ENCODE results near the gene MAP1A.

Gene MAP1A

GRCh38 chr15:43511012-43511885 lies 6.2 kb upstream of the MAP1A start:
- no peak for DNase-seq

GRCh38 chr15:43513550-43513949 lies 3.9 kb upstream of the MAP1A start:
- no peak for DNase-seq

GRCh38 chr15:43514241-43515057 lies 3.0 kb upstream of the MAP1A start:
- DNase-seq = peak; percentile 89

- no peak for DNase-seq
These were observed 1.7 kb upstream of the MAP1A start for GRCh38 chr15:43515741-43516140.

- DNase-seq = peak; percentile 56
These were observed 1.2 kb upstream of the MAP1A start for GRCh38 chr15:43516185-43516584.

DNA sequence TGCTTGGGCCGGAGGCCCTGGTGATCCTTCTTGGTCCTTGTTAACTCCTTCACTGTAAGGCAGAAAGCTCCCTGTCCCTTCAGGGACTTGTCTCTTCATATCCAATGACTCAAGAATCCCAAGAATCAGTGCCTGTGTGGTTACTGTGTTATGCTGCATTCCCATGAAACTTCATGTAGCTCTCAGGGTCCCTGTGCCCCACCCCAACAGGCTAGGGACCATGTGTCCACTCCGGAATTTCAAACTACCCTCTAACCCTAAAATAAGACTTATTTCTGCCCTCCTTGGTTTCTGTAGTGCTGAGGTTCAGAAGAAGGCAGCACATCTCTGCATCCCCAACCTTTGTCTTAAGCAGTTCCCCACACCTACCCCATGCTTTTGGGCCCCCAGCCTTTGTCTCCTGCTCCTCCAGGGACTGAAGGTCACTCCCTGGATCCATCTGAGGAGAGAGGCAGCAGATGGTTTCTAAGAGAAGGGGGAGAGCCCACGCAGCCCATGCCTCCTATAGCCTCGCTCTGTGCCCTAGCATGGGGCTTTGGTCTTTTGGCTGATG lies 531 bp upstream of the MAP1A start:
- no peak for DNase-seq

DNA sequence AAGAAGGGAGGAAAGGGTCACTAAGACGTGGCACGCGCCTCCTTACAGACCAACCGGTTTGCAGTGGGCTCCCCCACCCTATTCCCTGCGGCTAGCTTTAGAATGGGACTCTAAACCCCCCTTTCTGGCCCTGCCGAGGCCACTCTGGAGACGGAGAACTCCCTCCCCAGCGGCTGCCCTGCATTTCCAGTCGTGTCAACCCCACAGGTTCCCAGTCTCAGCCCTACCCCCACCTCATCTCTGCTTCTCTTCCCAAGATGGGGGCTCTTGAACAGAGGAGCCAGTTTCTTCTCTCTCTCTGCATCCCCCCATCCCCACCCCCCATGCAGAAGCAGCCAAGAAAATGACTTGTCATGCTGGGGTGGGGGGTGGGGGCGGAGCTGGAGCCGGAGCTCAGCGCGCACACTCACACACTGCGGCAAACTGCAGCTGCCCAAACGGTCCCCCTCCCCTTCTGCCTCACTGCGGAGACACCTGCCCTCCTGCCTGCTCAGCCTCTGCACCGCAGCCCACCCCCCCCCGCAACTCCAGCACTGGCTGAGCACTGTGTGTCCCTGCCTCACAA lies 871 bp downstream of the MAP1A start:
- peak; percentile 83 for DNase-seq

DNA sequence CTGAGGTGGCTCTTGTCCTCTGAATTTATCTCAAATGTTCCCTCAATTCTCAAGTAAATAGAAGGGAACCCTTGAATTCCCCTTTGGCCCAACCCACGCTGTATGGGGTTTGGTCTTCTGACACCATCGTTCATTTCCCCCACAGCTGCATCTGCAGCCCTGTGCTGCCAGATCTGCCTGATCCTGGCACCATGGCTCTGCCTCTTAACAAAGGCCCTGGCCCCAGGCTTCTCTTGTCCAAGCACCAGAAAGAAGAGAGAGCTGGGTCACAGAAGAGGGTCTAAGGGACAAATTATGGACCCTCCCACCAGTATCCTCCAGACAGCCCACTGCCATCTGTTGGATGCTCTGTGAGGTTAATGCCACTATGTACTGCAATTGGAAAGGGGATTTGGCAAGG lies 1.8 kb downstream of the MAP1A start:
- no peak for DNase-seq

- no peak for DNase-seq
These were observed 2.7 kb downstream of the MAP1A start for GRCh38 chr15:43520138-43520537.

DNA sequence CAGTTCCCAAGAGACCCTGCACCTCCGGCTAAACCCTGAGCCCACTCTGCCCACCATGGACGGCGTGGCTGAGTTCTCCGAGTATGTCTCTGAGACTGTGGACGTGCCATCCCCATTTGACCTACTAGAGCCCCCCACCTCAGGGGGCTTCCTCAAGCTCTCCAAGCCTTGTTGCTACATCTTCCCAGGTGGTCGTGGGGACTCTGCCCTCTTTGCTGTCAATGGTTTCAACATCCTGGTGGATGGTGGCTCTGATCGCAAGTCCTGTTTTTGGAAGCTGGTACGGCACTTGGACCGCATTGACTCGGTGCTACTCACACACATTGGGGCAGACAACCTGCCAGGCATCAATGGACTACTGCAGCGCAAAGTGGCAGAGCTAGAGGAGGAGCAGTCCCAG lies 4.0 kb downstream of the MAP1A start:
- DNase-seq = no peak

DNA sequence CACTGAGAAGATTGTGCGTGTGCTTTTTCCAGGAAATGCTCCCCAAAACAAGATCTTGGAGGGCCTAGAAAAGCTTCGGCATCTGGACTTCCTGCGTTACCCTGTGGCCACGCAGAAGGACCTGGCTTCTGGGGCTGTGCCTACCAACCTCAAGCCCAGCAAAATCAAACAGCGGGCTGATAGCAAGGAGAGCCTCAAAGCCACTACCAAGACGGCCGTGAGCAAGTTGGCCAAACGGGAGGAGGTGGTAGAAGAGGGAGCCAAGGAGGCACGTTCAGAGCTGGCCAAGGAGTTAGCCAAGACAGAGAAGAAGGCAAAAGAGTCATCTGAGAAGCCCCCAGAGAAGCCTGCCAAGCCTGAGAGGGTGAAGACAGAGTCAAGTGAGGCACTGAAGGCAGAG lies 4.8 kb downstream of the MAP1A start:
- DNase-seq = no peak

- DNase-seq = no peak
These were observed 6.2 kb downstream of the MAP1A start for GRCh38 chr15:43523646-43524045.

DNA sequence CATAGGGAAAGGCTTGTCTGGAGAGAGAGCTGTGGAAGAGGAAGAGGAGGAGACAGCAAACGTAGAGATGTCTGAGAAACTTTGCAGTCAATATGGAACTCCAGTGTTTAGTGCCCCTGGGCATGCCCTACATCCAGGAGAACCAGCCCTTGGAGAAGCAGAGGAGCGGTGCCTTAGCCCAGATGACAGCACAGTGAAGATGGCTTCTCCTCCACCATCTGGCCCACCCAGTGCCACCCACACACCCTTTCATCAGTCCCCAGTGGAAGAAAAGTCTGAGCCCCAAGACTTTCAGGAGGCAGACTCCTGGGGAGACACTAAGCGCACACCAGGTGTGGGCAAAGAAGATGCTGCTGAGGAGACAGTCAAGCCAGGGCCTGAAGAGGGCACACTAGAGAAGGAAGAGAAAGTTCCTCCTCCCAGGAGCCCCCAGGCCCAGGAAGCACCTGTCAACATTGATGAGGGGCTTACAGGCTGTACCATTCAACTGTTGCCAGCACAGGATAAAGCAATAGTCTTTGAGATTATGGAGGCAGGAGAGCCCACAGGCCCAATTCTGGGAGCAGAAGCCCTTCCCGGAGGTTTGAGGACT lies 6.9 kb downstream of the MAP1A start:
- no peak for DNase-seq

- no peak for DNase-seq
These were observed 7.7 kb downstream of the MAP1A start for GRCh38 chr15:43525131-43525530.

GRCh38 chr15:43526261-43526930 lies 9.0 kb downstream of the MAP1A start:
- DNase-seq = no peak

DNA sequence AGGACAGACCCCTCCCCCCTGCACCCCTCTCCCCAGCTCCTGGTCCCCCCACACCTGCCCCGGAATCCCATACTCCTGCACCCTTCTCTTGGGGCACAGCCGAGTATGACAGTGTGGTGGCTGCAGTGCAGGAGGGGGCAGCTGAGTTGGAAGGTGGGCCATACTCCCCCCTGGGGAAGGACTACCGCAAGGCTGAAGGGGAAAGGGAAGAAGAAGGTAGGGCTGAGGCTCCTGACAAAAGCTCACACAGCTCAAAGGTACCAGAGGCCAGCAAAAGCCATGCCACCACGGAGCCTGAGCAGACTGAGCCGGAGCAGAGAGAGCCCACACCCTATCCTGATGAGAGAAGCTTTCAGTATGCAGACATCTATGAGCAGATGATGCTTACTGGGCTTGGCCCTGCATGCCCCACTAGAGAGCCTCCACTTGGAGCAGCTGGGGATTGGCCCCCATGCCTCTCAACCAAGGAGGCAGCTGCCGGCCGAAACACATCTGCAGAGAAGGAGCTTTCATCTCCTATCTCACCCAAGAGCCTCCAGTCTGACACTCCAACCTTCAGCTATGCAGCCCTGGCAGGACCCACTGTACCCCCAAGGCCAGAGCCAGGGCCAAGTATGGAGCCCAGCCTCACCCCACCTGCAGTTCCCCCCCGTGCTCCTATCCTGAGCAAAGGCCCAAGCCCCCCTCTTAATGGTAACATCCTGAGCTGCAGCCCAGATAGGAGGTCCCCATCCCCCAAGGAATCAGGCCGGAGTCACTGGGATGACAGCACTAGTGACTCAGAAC lies 9.8 kb downstream of the MAP1A start:
- DNase-seq = no peak

- no peak for DNase-seq
These were observed 10.6 kb downstream of the MAP1A start for GRCh38 chr15:43527802-43528541.

DNA sequence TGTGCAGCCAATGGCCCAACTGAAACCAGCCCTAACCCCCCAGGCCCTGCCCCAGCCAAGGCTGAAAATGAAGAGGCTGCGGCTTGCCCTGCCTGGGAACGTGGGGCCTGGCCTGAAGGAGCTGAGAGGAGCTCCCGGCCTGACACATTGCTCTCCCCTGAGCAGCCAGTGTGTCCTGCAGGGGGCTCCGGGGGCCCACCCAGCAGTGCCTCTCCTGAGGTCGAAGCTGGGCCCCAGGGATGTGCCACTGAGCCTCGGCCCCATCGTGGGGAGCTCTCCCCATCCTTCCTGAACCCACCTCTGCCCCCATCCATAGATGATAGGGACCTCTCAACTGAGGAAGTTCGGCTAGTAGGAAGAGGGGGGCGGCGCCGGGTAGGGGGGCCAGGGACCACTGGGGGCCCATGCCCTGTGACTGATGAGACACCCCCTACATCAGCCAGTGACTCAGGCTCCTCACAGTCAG lies 11.2 kb downstream of the MAP1A start:
- no peak for DNase-seq

- DNase-seq = no peak
These were observed 11.7 kb downstream of the MAP1A start for GRCh38 chr15:43529141-43529540.

DNA sequence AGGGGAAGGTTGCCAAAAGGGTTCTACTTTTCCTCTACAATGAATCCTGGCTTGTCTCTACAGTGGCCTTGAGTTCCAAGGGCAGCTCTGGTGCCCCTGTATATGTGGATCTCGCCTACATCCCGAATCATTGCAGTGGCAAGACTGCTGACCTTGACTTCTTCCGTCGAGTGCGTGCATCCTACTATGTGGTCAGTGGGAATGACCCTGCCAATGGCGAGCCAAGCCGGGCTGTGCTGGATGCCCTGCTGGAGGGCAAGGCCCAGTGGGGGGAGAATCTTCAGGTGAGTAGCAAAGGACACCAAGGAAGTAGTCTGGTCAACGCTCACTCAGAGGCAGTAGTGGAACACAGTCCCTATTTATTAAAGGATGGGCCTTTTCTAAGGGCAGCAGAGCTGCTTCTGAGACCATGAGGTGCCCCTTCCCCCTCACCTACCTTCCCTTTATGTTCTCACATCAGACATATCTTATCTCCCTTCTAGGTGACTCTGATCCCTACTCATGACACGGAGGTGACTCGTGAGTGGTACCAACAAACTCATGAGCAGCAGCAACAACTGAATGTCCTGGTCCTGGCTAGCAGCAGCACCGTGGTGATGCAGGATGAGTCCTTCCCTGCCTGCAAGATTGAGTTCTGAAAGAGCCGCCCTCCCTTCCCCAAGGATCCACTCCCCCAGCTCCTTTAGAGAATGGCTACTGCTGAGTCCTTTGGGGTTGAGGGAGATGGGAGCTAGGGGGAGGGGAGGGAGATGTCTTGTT lies 12.4 kb downstream of the MAP1A start:
- no peak for DNase-seq
